Measurements from ENCODE around the gene DERA.

Gene DERA

DNA sequence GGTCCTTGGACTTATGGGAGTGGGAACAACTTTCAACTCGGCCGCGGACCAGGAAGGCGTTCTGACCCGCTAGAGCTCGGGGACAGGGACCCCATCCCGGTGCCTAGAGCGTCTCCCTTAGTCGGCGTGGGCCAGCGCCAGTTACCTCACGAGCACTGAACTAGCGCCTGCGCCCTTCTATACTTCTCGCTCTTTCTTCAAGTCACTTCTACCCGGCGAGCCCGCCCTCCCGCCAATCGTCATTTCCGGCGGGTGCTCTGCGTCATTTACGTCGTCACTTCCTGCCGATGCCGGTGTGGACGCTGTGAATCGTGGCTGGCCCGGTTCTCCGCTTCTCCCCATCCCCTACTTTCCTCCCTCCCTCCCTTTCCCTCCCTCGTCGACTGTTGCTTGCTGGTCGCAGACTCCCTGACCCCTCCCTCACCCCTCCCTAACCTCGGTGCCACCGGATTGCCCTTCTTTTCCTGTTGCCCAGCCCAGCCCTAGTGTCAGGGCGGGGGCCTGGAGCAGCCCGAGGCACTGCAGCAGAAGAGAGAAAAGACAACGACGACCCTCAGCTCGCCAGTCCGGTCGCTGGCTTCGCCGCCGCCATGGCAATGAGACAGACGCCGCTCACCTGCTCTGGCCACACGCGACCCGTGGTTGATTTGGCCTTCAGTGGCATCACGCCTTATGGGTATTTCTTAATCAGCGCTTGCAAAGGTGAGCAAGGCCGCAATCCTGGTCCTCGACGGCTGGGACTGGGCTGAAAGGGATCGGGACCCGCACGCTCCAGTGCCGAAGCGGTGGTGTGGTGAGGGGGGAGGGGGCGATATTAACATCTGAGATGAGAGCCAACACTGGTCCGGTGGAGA is 28.8 kb upstream of the DERA start, which contains the start of gene STRAP:
STRAP (plus strand) TSS at position 270 of the 854 bp plus-strand sequence; CDS start at position 591, 321 bp downstream.
- H4K20me1 ChIP-seq (ENCODE audit: insufficient read depth, low read length): no peaks in the 10 kb centered on the region; the same call in 1 of the 2 replicates
- peaks cover 50% of the 10 kb centered on the region for H3K79me2 ChIP-seq (ENCODE audit: insufficient read depth, low read length)
- peaks cover 34% of the 10 kb centered on the region; the same call in 1 of the 2 replicates for H3K36me3 ChIP-seq (ENCODE audit: insufficient read depth, low read length)
- H3K27ac ChIP-seq (ENCODE audit: low read depth, low read length, poor library complexity, severe bottlenecking): peak within 1 kb of the TSS; percentile 83
- H3K4me1 ChIP-seq (ENCODE audit: insufficient read depth, low read length, severe bottlenecking): peaks cover 26% of the 10 kb centered on the region
- H3K9me3 ChIP-seq (ENCODE audit: low read length): no peaks in the 10 kb centered on the region
- no peaks in the 10 kb centered on the region for H3K9me2 ChIP-seq (ENCODE audit: low read depth, low read length)
- peak within 1 kb of the TSS; percentile 96 for H3K9ac ChIP-seq (ENCODE audit: low read length)
- TF ChIP-seq EZH2 (IDR thresholded peaks at IDR 0.05; ENCODE audit: borderline replicate concordance, low read length) (no peak), CTCF (IDR thresholded peaks at IDR 0.05; ENCODE audit: low read length) (no peak)
- no peaks in the 10 kb centered on the region for H3K27me3 ChIP-seq (ENCODE audit: insufficient read depth, low read length)
- peak within 1 kb of the TSS; percentile 19; the same call in 1 of the 2 replicates for H2AFZ ChIP-seq (ENCODE audit: low read length)
- H3K4me2 ChIP-seq (ENCODE audit: low read length): peak within 1 kb of the TSS; percentile 100
- H3F3A ChIP-seq (ENCODE audit: insufficient read depth, low read length): no peaks in the 10 kb centered on the region
- peak within 1 kb of the TSS; percentile 96 for H3K4me3 ChIP-seq (ENCODE audit: low read depth, low read length, poor library complexity, severe bottlenecking)

DNA sequence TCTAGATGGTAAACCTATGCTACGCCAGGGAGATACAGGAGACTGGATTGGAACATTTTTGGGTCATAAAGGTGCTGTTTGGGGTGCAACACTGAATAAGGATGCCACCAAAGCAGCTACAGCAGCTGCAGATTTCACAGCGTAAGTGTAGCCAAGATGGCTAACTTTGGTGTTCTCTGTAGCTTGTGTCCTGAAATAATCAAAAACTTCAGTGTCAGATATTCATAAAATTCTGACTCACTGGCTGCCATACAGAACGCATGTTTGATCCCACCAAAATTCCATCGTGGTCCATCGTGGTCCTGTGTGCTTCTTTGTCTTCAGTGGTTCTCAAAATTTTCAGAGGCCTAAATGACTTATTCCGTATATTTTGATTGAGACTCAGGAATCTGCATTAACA is 27.6 kb upstream of the DERA start:
- Histone ChIP-seq H3K9me2 (ENCODE audit: low read depth, low read length) (no peaks in the 10 kb centered on the region), H4K20me1 (ENCODE audit: insufficient read depth, low read length) (peaks cover 5% of the 10 kb centered on the region; the same call in 1 of the 2 replicates), H3K27me3 (ENCODE audit: insufficient read depth, low read length) (no peaks in the 10 kb centered on the region), H3K4me3 (ENCODE audit: low read depth, low read length, poor library complexity, severe bottlenecking) (peak overlapping the region; percentile 96), H3K9me3 (ENCODE audit: low read length) (no peaks in the 10 kb centered on the region), H3F3A (ENCODE audit: insufficient read depth, low read length) (no peaks in the 10 kb centered on the region), H3K79me2 (ENCODE audit: insufficient read depth, low read length) (peaks cover 62% of the 10 kb centered on the region), H3K27ac (ENCODE audit: low read depth, low read length, poor library complexity, severe bottlenecking) (no peak overlapping the region), H3K4me1 (ENCODE audit: insufficient read depth, low read length, severe bottlenecking) (peaks cover 26% of the 10 kb centered on the region), H3K4me2 (ENCODE audit: low read length) (peak overlapping the region; percentile 100), H3K36me3 (ENCODE audit: insufficient read depth, low read length) (peaks cover 45% of the 10 kb centered on the region; the same call in 1 of the 2 replicates), H2AFZ (ENCODE audit: low read length) (no peak overlapping the region), H3K9ac (ENCODE audit: low read length) (peak overlapping the region; percentile 96)
- TF ChIP-seq CTCF (IDR thresholded peaks at IDR 0.05; ENCODE audit: low read length) (no peak), EZH2 (IDR thresholded peaks at IDR 0.05; ENCODE audit: borderline replicate concordance, low read length) (no peak)

- Histone ChIP-seq H3K9me3 (ENCODE audit: low read length) (no peaks in the 10 kb centered on the region), H3K9me2 (ENCODE audit: low read depth, low read length) (no peaks in the 10 kb centered on the region), H3K4me3 (ENCODE audit: low read depth, low read length, poor library complexity, severe bottlenecking) (no peak overlapping the region), H3F3A (ENCODE audit: insufficient read depth, low read length) (no peaks in the 10 kb centered on the region), H2AFZ (ENCODE audit: low read length) (no peak overlapping the region), H4K20me1 (ENCODE audit: insufficient read depth, low read length) (peaks cover 5% of the 10 kb centered on the region; the same call in 1 of the 2 replicates), H3K27me3 (ENCODE audit: insufficient read depth, low read length) (no peaks in the 10 kb centered on the region), H3K36me3 (ENCODE audit: insufficient read depth, low read length) (peaks cover 64% of the 10 kb centered on the region), H3K9ac (ENCODE audit: low read length) (no peak overlapping the region), H3K27ac (ENCODE audit: low read depth, low read length, poor library complexity, severe bottlenecking) (no peak overlapping the region), H3K79me2 (ENCODE audit: insufficient read depth, low read length) (peaks cover 69% of the 10 kb centered on the region), H3K4me1 (ENCODE audit: insufficient read depth, low read length, severe bottlenecking) (peaks cover 24% of the 10 kb centered on the region), H3K4me2 (ENCODE audit: low read length) (no peak overlapping the region)
- TF ChIP-seq CTCF (IDR thresholded peaks at IDR 0.05; ENCODE audit: low read length): no peak
- TF ChIP-seq EZH2 (IDR thresholded peaks at IDR 0.05; ENCODE audit: borderline replicate concordance, low read length): no peak
These were observed 24.6 kb upstream of the DERA start for GRCh38 chr12:15886372-15887042.

Data from OCI-LY1 (cell line).